ENCODE measurements around the gene TMEM200B. TPM values are rescaled to one million over a fixed set of nuclear protein-coding genes. Genes with fewer than 3 reads are reported as not detected.

Gene TMEM200B
- total and polyA plus RNA-seq, 7 donors: 0.23 to 32.6 (median 24.6) TPM

- H3K36me3 ChIP-seq: no peaks in the 10 kb centered on the region
- 2 to 3% methylated on average over 70 of the region's 70 CpGs for WGBS, 2 donors
- no peak for TF ChIP-seq EP300 (IDR thresholded peaks at IDR 0.05)
- TF ChIP-seq POLR2A (IDR thresholded peaks at IDR 0.05): no peak
- no peak for TF ChIP-seq CTCF (IDR thresholded peaks at IDR 0.05)
- TF ChIP-seq POLR2AphosphoS5 (IDR thresholded peaks at IDR 0.05): peak in 3 of 4 donors; percentile 18 to 44 (median 40)
- H3K27me3 ChIP-seq: no peaks in the 10 kb centered on the region
- intact Hi-C loops (cut with DNase I): loop anchor here (1.0 to 10.0 kb wide), 6 partner anchors 41 to 1582 kb away; partner anchors contain the start of genes EPB41 and SRSF4
- peak overlapping the region; percentile 48 to 75 (median 72) for H3K4me3 ChIP-seq
- H3K4me1 ChIP-seq: peaks cover 0 to 59% (median 56%) of the 10 kb centered on the region in 4 donors
- peak overlapping the region; percentile 96 to 99 (median 99) for H3K27ac ChIP-seq
- DNase-seq: peak; percentile 77
- H3K9me3 ChIP-seq: no peaks in the 10 kb centered on the region
Observed at GRCh38 chr1:29123053-29123886, 433 bp downstream of the TMEM200B start.

GRCh38 chr1:29122682-29123052 is 1.0 kb downstream of the TMEM200B start:
- Histone ChIP-seq H3K4me3 (peak overlapping the region; percentile 48 to 75 (median 72)), H3K9me3 (no peaks in the 10 kb centered on the region), H3K27ac (peak overlapping the region; percentile 96 to 99 (median 99)), H3K27me3 (no peaks in the 10 kb centered on the region), H3K36me3 (no peaks in the 10 kb centered on the region), H3K4me1 (peaks cover 0 to 61% (median 56%) of the 10 kb centered on the region in 4 donors)
- DNase-seq: peak; percentile 91
- intact Hi-C loops (cut with DNase I): loop anchor here (1.0 to 10.0 kb wide), 6 partner anchors 40 to 1582 kb away; partner anchors contain the start of genes EPB41 and SRSF4
- whole genome bisulfite sequencing, 2 donors: 2 to 3% methylated on average over 34 of the region's 34 CpGs
- no peak for TF ChIP-seq CTCF (IDR thresholded peaks at IDR 0.05)
- peak; percentile 41 to 82 (median 58) for TF ChIP-seq POLR2AphosphoS5 (IDR thresholded peaks at IDR 0.05)
- no peak for TF ChIP-seq POLR2A (IDR thresholded peaks at IDR 0.05)

DNA sequence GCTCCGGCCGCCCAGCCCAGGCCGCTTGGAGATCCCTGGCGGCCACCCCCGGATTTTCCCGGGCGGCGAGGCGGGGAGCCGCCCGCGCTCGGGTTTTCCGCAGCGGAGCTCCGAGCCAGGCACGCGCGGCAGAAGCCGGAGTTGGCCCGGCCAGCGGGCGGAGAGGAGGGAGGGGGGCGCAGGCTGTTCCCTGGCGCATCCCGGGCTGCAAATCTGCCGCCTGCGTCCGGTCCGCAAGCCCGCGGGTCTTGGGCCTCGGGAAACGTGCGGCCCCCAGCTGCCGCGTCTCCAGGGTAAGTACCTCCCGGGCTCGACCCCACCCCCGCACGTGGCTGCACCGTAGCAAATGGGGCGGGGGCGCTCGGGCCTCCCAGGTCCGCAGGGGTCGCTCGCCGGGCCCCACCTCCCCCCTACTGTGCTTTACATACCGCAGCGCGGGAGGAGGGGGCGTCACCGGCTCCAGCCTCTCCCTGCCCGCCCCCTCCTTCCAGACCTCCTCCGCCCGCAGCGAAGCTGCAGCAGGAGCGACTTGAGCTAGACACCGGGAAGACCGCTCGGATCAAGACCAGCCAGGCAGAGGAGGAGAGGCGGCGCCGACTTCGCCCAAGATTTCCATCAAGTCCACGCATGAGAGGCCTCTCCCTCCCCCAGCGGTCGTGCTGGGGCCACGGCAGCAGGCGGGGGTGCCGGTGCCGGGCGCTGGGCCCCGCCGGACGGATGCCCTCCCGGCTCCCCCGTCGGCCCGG is 1.6 kb downstream of the TMEM200B start:
- Histone ChIP-seq H3K27ac (peak overlapping the region; percentile 96 to 99 (median 99)), H3K27me3 (no peaks in the 10 kb centered on the region), H3K9me3 (no peaks in the 10 kb centered on the region), H3K4me1 (peaks cover 0 to 61% (median 56%) of the 10 kb centered on the region in 4 donors), H3K36me3 (no peaks in the 10 kb centered on the region), H3K4me3 (peak overlapping the region; percentile 48 to 75 (median 72))
- no peak for TF ChIP-seq POLR2A (IDR thresholded peaks at IDR 0.05)
- no peak for TF ChIP-seq CTCF (IDR thresholded peaks at IDR 0.05)
- peak in 1 of 4 donors; percentile 57 for TF ChIP-seq POLR2AphosphoS5 (IDR thresholded peaks at IDR 0.05)
- 2% methylated on average over 81 of the region's 81 CpGs for WGBS, 2 donors
- intact Hi-C loops (cut with DNase I): loop anchor here (2.0 to 10.0 kb wide), 5 partner anchors 40 to 1583 kb away; partner anchors contain the start of gene EPB41
- peak; percentile 86 for DNase-seq

DNA sequence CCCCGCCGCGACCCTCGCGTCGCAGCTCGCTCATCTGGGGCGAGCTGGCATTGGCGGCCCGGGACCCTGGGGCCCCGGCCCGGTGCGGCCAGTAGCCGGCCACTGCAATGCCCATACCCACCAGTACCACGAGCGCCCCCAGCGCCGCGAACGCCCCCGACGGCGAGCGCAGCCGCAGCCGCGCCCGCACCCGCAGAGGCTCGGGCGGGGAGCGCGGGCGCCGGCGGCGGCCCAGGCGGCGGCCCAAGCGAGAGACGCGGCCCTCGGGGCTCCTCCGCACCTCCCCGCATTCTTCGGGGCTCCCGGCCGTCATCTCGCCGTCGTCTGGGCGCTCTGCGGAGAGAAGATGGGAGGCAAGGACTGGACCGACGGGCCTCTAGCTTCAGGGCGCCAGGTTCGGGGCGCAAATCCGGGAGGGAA is 2.2 kb downstream of the TMEM200B start:
- TF ChIP-seq POLR2A (IDR thresholded peaks at IDR 0.05) (no peak), CTCF (IDR thresholded peaks at IDR 0.05) (peak in 1 of 4 experiments; percentile 27)
- Histone ChIP-seq H3K36me3 (no peaks in the 10 kb centered on the region), H3K27ac (peak overlapping the region; percentile 96 to 99 (median 99)), H3K9me3 (no peaks in the 10 kb centered on the region), H3K27me3 (no peaks in the 10 kb centered on the region), H3K4me3 (peak overlapping the region; percentile 48 to 75 (median 72)), H3K4me1 (peaks cover 0 to 61% (median 56%) of the 10 kb centered on the region in 4 donors)
- no peak for DNase-seq
- WGBS, 2 donors: 2% methylated on average over 59 of the region's 59 CpGs
- intact Hi-C loops (cut with DNase I): loop anchor here (5.0 to 10.0 kb wide), 4 partner anchors 39 to 1583 kb away; partner anchors contain the start of gene EPB41
